ENCODE data around the gene MAU2.
"Not testable (repeated sequence)": the region's sequence is repeated elsewhere in the genome, so short reads cannot be mapped to it uniquely, and the experiment has no call there.

MAU2 gene

GRCh38 chr19:19384486-19384885 is 63.9 kb downstream of the MAU2 start:
- DNase-seq (ENCODE audit: low spot score), result no peak

DNA sequence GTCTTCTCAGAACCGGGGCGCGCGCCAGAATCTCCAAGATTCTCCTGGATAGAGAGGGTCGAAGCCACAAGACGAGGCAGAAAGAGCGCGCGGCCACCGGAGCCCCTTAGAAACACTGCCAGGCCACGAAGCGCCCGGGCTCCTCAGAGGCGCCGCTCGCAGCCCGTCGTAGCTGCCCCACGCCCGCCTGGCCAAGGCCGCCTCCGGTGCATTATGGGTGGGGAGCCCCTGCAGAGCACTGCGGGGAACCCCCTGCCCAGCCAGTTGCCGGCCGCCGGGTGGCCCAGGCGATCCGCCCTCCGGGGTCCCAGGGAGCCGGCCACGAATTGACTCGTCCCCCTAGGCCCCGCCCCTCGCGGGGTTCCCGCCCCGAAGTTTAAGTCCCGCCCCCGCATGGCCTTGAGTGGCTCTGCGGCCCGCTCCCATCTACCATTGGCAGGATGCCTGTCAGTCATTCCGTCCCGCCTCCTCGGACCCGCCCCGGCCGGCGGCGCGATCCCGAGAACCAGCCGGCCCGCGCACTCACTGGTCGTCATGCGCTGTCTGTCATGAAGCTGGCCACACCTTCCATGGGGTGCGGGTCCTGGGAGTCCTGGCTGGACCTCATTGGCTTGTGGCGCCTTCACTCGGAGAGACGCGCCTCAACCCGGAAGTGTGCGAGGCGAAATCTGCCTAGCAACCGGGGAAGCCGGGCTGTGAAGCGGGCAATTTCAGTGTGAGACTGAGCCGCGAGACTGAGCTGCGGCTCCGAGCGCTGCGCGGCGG is 64.7 kb downstream of the MAU2 start:
- DNase-seq (ENCODE audit: low spot score), result peak; percentile 98

- DNase-seq (ENCODE audit: low spot score), result no peak
Measured at GRCh38 chr19:19385896-19386869, 65.6 kb downstream of the MAU2 start.

DNA sequence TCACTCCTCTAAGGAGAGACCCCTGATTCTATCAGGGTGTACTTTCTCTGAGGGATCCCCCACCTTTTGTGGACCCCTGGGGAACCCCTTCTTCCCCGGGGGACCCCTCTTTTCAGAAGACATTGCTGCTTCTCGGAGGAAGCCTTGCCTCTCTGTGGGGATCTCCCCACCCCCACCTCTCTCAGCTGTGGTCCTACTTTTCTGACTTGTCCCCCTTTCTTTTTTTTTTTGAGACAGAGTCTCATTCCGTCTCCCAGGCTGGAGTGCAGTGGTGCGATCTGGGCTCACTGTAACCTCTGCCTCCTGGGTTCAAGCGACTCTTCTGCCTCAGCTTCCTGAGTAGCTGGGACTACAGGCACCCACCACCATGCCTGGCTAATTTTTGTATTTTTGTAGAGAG is 66.5 kb downstream of the MAU2 start:
- no peak for DNase-seq (ENCODE audit: low spot score)

DNA sequence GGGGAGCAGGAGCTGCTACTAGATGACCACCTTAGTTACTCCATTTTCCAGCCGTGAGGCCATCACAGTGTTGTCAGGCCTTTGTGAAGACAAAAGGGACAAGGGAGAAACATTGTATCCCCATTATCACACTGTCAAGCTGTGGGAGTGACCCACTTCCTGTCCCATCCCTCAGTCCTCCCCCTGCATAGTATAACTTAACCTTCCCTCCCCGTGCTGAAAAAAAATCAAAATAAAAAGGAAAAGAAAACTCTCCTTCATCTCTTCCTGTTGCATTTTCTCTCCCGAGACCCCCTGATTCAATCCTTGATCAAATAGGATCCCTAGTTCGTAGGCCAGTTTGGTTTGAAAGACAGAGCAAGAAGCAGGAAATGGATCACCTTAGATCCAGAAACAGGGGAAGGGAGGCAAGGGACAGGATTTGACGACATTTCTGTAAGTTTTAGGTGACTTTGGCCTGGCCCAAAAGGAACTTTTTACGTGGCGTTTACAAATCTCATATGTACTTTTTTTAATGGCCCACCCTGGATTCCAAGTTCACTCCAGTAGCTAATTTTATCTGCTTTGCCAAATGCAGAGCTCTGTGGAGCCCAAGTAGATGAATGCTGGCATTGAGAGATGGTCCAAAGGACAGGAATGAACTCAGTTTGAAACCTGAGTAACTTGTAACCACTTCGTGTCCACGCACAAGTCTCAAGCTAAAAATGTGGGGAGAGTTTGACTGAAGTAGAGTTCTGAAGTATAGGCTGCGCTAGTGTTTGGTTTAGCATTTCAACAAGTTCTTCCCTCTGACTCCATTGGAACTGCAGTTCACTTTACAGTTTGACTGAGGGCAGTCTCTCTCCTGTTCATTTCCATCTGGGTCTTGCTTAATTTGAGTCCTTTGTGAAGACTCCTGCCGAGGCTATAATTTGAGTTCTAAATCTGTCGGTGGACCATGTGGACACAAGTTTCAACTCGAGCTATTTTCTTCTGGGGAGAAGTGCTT is 68.2 kb downstream of the MAU2 start:
- DNase-seq (ENCODE audit: low spot score), result no peak

DNA sequence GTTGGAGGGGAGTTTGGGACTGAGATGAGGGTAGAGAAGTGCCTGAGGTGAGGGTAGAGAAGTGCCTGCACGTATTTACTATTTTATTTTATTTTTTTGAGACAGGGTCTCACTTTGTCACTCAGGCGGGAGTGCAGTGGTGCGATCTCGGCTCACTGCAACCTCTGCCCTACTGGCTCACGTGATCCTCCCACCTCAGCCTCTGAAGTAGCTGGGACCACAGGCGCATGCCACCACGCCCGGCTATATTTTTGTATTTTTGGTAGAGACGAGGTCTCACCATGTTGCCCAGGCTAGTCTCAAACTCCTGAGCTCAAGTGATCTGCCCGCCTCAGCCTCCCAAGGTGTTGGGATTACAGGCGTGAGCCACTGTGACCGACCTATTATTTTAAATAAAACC is 69.1 kb downstream of the MAU2 start:
- not testable (repeated sequence) for DNase-seq (ENCODE audit: low spot score)

- DNase-seq (ENCODE audit: low spot score), result not testable (repeated sequence)
Measured at GRCh38 chr19:19394333-19394732, 73.7 kb downstream of the MAU2 start.

DNA sequence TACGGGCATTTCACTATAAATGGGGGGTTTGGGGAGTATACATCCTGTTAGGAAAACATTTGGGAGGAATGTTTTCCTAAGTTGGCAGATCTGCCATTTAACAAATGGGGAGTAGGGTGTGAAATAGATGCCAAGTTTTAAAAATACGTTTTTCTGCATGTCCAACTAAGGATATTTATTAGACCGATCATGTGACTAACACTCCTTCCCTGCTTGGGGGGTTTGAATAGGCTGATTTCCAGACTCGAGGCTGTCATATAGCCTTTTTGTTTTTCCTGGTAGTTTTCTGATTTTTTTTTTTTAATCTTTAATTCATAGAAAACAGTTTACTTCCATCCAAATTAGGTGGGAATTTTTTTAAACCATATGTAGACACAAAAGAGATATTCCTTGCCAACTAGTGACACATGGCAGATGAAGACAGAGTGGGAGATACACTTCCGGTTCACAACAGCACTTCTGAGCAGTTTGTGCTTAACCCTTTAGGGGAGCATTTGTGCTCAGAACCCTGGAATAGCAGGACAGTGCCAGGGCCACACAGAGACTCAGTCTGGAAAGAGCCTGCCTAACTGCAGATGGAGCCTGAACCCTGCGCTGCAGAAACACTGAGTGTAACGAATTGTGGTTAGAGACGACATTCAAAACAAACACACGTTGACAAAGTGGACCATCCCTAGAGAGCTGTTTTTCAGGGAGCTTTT is 79.3 kb downstream of the MAU2 start:
- DNase-seq (ENCODE audit: low spot score), result peak; percentile 34

DNA sequence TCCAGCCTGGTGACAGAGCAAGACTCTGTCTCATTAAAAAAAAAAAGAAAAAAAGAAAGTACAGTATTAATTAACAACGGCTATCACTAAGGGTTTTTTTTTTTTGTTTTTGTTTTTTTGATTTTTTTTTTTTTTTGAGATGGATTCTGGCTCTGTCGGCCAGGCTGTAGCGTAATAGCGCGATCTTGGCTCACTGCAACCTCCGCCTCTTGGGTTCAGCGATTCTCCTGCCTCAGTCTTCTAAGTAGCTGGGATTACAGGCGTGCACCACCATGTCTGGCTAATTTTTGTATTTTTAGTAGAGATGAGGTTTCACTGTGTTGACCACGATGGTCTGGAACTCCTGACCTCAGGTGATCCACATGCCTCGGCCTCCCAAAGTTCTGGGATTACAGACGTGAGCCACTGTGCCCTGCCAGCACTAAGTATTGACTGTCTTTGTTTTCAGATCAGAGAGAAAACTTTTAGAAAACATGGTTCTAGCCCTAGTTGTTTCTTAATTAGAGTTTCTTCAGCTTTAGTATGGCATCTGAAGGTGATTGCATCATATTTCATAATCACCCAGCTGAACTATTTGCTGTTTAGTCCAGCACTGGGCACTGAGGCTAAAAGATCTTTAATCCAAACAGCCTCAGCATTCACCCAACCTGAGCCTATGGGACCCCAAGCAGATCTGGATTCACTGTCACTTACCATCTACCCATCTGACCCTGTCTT is 82.2 kb downstream of the MAU2 start:
- peak; percentile 44 for DNase-seq (ENCODE audit: low spot score)

- DNase-seq (ENCODE audit: low spot score), result peak; percentile 52
Measured at GRCh38 chr19:19403373-19403901, 82.8 kb downstream of the MAU2 start.

DNA sequence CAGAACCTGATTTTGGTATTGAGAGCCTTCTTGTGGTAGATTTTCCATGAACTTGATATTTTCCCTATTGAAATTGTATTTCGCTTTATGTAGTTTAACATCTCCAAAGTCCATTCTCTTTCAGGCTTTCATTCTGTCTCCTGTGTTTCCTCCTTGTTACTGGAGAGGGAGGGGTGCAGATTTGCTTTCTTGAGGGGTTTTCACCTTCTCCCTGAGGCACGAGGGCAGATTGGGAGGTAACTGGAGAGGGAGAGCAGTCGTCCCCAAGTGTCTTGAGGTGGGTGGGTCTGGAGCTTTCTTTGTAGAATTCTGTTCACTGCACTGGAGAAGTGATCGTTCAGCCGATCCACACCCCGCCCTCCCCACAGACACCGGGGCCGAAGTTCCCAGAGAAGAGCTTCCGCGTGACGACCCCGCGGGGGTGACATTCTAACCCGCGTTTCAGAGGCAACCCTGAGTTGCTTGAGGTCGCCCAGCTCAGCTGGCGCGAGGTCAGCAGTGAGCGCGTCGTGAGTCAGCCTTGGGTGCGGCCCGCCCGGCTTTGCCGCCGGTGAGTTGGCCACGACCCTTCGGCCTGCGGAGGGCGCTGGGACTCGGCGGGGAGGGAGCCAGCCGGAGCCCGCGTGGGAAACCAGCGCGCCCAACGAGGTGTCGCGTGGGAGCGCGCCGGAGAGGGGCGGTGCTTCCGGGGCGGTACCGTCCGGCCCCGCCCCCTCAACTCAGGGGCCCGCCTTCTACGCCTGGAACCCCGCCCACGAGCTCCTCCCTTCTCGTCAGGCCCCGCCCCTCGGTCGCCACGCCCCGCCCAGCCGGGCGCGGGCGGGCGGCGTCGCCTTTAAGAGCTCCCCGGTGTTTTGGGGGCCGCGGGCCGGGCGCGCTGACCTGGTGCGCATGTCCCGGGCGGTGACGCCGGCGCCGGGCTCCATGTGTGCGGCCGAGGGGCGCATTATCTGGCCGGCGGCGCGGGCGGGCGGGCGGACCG is 84.5 kb downstream of the MAU2 start, which contains the start of gene GATAD2A:
TSS of gene GATAD2A (plus strand) at position 797 of the 982 bp plus-strand sequence. CDS start 59,671 bp downstream, outside the sequence.
- DNase-seq (ENCODE audit: low spot score), result peak; percentile 97

GRCh38 chr19:19405971-19406877 is 85.6 kb downstream of the MAU2 start:
- peak; percentile 66 for DNase-seq (ENCODE audit: low spot score)

- DNase-seq (ENCODE audit: low spot score), result peak; percentile 39
Measured at GRCh38 chr19:19406878-19407632, 86.4 kb downstream of the MAU2 start.

DNA sequence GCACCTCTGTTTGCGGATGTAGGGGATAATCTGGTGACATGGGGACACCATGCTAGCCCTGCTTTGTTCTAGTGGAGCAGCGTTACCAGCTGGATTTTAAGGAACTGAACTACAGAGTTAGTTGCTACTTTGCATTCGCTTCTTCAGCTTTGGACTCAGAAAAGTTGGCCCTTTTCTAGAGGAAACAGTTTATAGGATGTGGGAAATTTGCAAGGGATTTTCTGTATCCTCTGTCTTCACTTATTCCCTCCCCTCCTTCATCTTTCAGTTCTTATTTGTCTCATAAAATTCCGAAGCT is 87.0 kb downstream of the MAU2 start:
- no peak for DNase-seq (ENCODE audit: low spot score)

Measured in GM03348 (cell line).